NCI-H524 treated with DMSO at 0.1 percent for 48 hours (cell line): Measurements from ENCODE around the gene ATF6.

ENCODE experiments used
- DNase-seq: peaks from one replicate; lab custom pipeline; 2025; lab: John Stamatoyannopoulos, UW

The ATF6 gene

GRCh38 chr1:161834967-161835550 lies 68.9 kb downstream of the ATF6 start:
- DNase-seq = no peak

GRCh38 chr1:161836018-161836417 lies 69.9 kb downstream of the ATF6 start:
- DNase-seq = no peak

GRCh38 chr1:161838362-161838761 lies 72.2 kb downstream of the ATF6 start:
- no peak for DNase-seq

GRCh38 chr1:161838885-161839284 lies 72.8 kb downstream of the ATF6 start:
- DNase-seq = no peak

GRCh38 chr1:161839591-161839990 lies 73.5 kb downstream of the ATF6 start:
- DNase-seq = no peak

GRCh38 chr1:161840363-161840762 lies 74.2 kb downstream of the ATF6 start:
- DNase-seq = no peak

GRCh38 chr1:161843156-161843555 lies 77.0 kb downstream of the ATF6 start:
- DNase-seq = no peak

- DNase-seq = no peak
Measured at GRCh38 chr1:161844696-161845095, 78.6 kb downstream of the ATF6 start.

- no peak for DNase-seq
Measured at GRCh38 chr1:161848676-161849075, 82.6 kb downstream of the ATF6 start.

- no peak for DNase-seq
Measured at GRCh38 chr1:161849518-161849917, 83.4 kb downstream of the ATF6 start.

GRCh38 chr1:161855260-161855659 lies 89.1 kb downstream of the ATF6 start:
- no peak for DNase-seq

GRCh38 chr1:161858271-161858670 lies 92.2 kb downstream of the ATF6 start:
- DNase-seq = no peak

- DNase-seq = no peak
Measured at GRCh38 chr1:161863549-161863948, 97.4 kb downstream of the ATF6 start.

- no peak for DNase-seq
Measured at GRCh38 chr1:161864577-161864976, 98.5 kb downstream of the ATF6 start.

GRCh38 chr1:161866241-161866640 lies 100.1 kb downstream of the ATF6 start:
- DNase-seq = no peak

- no peak for DNase-seq
Measured at GRCh38 chr1:161868832-161869231, 102.7 kb downstream of the ATF6 start.

GRCh38 chr1:161869291-161869690 lies 103.2 kb downstream of the ATF6 start:
- no peak for DNase-seq

GRCh38 chr1:161872506-161872905 lies 106.4 kb downstream of the ATF6 start:
- no peak for DNase-seq

- no peak for DNase-seq
Measured at GRCh38 chr1:161879261-161879660, 113.1 kb downstream of the ATF6 start.

GRCh38 chr1:161884475-161884874 lies 118.4 kb downstream of the ATF6 start:
- no peak for DNase-seq

GRCh38 chr1:161885003-161885402 lies 118.9 kb downstream of the ATF6 start:
- no peak for DNase-seq

- DNase-seq = no peak
Measured at GRCh38 chr1:161885759-161886158, 119.6 kb downstream of the ATF6 start.

- no peak for DNase-seq
Measured at GRCh38 chr1:161886589-161886988, 120.5 kb downstream of the ATF6 start.

- no peak for DNase-seq
Measured at GRCh38 chr1:161887730-161888287, 121.7 kb downstream of the ATF6 start.
